8988T (cell line): ENCODE data around the gene ANKRD30A.
"Not testable (repeated sequence)": the region's sequence is repeated elsewhere in the genome, so short reads cannot be mapped to it uniquely, and the experiment has no call there.

Source experiments
- DNase-seq: peaks from one replicate; pipeline ENCODE4 v3.0.0; 2011

ANKRD30A gene, protein sequence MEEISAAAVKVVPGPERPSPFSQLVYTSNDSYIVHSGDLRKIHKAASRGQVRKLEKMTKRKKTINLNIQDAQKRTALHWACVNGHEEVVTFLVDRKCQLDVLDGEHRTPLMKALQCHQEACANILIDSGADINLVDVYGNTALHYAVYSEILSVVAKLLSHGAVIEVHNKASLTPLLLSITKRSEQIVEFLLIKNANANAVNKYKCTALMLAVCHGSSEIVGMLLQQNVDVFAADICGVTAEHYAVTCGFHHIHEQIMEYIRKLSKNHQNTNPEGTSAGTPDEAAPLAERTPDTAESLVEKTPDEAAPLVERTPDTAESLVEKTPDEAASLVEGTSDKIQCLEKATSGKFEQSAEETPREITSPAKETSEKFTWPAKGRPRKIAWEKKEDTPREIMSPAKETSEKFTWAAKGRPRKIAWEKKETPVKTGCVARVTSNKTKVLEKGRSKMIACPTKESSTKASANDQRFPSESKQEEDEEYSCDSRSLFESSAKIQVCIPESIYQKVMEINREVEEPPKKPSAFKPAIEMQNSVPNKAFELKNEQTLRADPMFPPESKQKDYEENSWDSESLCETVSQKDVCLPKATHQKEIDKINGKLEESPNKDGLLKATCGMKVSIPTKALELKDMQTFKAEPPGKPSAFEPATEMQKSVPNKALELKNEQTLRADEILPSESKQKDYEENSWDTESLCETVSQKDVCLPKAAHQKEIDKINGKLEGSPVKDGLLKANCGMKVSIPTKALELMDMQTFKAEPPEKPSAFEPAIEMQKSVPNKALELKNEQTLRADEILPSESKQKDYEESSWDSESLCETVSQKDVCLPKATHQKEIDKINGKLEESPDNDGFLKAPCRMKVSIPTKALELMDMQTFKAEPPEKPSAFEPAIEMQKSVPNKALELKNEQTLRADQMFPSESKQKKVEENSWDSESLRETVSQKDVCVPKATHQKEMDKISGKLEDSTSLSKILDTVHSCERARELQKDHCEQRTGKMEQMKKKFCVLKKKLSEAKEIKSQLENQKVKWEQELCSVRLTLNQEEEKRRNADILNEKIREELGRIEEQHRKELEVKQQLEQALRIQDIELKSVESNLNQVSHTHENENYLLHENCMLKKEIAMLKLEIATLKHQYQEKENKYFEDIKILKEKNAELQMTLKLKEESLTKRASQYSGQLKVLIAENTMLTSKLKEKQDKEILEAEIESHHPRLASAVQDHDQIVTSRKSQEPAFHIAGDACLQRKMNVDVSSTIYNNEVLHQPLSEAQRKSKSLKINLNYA (N-terminal part only)

DNA sequence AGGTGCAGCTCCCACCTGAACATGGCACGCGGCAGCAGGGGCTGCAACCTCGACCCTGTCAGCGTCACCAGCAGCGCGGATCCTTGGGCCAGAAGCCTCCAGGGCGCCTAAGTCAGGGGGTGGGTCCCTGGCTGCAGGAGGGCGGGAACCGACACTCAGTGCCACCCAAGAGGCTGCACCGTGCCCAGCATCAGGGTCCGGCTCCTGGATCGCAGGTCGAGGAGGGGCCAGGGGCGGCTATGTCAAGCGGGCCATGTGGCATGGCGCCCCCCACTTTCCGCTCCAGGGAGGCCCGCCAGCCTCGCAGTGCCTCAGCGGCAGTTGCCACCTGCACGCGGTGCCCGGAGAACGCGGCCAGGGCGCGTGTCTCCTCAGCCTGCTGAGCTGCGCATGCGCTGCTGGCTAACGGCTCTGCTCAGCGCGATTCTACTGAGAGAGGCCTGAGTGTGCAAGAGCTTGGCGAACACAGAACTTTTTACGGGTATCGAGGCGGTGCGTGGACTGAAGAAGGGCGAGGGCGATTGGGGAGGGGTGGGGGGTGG, at the start of gene ANKRD30A:
Gene ANKRD30A (plus strand): TSS at position 408 of the 542 bp plus-strand sequence. CDS start 190 bp downstream, outside the sequence.
- DNase-seq, result no peak

DNA sequence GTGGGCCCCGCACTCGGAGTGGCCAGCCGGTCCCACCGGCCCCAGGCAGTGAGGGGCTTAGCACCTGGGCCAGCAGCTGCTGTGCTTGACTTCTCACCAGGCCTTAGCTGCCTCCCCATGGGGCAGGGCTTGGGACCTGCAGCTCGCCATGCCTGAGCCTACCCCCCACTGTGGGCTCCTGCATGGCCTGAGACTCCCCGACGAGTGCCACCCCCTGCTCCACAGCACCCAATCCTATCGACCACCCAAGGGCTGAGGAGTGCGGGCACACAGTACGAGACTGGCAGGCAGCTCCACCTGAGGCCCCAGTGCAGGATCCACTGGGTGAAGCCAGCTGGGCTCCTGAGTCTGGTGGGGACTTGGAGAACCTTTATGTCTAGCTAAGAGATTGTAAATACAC, 49.3 kb upstream of the ANKRD30A start:
- DNase-seq, result not testable (repeated sequence)

DNA sequence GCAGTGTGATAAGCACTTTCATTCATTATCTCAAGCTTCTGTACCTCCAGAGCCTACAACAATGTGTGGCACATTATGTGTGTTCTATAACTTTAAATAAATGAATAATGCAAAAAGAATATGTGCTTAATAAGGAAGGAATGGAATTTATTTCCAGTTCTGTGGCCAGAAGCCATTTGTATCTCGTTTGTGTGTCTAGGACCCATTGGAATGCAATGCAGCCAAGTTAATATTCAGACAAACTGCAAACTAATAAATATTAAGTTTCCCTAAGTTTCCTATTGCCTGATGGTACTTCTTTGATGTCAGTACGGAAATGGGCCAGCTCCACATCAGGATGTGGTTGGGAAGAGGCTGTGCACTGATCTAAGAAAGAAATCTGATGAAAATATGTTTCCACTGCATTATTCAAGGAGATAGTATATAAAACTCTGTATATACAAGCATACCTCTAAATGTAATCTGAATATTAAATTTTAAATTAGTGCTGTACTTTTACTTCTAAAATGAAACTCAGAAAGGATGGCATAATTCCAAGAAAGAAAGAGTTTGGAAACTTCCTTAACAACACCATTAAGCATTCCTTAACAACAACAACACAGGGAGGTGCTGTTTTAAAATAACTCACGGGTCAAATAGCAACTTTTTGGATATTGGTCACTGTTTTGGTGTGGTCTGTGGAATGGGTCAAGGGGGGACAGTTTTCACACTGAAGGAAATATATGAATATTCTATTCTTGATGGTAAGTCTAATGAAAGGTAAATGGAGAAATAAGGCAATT, 29.4 kb upstream of the ANKRD30A start:
- DNase-seq, result no peak

DNA sequence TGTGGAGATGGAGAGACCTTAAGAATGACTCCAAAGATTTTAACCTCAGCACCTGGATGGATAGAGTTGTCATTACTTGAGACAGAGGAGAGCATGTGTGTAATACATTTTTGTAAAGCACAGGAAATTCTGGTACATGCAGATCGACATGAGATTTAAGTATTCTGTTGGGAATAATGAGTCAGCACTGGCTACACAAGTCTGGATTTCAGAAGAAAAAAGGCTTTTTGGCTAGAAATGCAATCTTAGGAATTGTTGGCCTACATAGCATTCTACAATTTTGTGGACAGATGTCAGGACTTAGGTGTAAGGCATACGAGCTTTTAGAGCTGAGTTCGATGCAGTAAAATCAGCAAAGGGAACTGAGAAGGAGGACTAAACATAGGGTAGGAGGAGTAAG, 24.1 kb upstream of the ANKRD30A start:
- DNase-seq, result no peak

DNA sequence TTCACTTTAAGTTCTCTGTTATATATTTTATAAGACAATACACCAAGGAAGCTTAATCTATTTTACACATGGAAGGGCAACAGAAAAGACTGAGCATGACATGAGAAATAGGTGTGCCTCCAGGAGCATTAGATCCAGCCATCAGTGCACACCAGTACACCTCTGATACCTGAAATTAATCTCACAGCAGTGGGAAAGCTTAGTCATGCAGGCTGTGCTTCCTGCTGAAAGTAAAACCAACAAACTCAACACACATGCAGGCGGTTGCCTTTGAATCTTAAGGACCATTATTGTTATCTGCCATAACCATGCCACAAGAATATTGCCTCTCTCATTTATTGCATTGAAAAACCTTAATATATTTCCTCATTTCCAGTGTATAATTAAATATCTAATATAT, 16.4 kb upstream of the ANKRD30A start:
- no peak for DNase-seq

DNA sequence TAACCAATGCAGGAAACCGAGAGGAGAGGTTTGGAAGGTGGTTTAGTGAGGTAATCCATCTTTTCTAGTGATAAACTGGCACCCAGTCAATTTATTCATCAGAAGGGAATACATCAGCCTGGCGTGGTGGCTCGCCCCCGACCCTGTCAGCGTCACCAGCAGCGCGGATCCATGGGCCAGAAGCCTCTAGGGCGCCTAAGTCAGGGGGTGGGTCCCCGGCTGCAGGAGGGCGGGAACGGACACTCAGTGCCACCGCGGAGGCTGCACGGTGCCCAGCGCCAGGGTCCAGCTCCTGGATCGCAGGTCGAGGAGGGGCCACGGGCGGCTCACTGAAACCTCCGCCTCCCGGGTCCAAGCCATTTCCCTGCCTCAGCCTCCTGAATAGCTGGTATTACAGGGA, 866 bp upstream of the ANKRD30A start:
- DNase-seq, result no peak

DNA sequence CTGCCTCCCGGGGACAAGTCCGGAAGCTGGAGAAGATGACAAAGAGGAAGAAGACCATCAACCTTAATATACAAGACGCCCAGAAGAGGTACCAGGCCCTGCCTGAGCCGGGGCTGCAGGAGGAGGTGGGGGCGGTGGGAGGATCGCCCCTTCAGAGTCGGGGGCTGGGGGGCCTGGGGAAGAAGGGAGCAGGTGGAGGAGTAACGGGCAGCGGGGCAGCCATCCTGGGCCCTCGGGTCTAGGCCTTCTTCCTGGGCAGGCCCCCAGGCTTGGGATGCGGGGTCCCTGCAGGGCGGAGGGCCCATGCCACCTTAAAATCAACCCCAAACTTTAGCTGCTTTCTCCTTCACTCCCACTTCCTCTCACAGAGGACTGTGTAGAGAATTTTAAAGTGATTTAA, 523 bp downstream of the ANKRD30A start:
- no peak for DNase-seq

DNA sequence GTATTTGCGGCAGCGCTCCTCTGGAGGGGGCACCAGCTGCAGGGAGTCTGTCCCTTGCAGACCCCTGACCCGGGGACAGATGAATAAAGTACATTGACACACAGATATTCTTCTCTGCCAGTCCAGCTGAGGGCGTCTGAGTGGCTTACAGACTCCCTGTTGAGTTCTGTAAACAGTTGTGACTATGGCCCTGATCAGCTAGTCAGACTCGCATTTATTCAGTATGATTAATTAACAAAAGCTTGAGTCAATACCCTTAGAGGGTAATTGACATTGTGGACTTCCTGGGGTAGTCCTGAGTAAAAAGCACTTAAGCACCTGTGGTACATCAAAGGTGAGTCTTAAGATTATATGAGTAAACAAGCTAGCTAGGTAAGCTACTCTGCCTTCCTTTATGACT, 21.0 kb downstream of the ANKRD30A start:
- DNase-seq, result no peak

DNA sequence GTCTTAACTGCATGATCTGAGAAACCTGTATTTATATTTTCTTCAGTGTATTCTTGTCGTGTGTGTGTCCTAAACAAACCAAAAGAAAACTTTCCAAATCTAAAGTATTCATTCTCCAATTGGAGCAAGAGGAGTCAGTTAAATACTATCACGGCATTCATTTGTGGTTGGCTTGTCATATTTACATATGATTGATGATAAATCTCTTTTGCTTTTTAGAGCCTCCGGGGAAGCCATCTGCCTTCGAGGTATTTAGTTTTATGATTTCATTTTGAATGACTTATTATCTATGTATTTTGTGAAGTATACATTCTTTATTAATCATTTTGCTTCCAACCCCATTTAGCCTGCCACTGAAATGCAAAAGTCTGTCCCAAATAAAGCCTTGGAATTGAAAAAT, 37.0 kb downstream of the ANKRD30A start:
- DNase-seq, result not testable (repeated sequence)

DNA sequence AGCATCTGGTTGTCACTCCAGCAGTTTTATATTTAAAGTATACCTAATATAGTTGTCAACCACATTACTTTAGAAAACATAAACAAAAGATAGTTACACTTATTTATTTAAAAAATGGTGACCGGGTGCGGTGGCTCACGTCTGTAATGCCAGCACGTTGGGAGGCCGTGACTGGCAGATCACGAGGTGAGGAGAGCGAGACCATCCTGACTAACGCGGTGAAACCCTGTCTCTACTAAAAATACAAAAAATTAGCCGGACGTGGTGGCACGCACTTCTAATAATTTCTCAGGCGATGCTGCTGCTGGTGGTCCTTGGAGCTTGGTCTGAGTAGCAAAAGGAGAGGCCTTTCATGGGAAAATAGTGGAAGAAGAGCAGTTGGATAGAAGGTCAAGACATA, 46.5 kb downstream of the ANKRD30A start:
- DNase-seq, result not testable (repeated sequence)

DNA sequence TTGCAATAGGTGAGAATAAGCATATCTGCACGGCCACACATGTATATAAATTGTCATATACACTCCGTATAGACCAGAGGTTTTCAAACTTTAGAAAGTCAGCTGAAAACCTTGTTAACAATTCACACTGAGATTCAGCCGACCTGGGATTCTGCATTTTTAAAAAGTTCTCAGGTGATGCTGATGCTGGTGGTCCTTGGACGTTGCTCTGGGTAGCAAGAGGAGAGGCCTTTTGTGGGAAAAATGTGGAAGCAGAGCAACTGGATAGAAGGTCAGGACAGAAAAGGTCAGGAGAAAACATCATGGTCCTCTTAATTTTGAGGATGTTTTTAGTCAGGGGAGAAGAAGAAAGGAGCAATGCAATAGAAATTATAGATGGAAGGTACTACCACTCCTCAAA, 52.9 kb downstream of the ANKRD30A start:
- not testable (repeated sequence) for DNase-seq

DNA sequence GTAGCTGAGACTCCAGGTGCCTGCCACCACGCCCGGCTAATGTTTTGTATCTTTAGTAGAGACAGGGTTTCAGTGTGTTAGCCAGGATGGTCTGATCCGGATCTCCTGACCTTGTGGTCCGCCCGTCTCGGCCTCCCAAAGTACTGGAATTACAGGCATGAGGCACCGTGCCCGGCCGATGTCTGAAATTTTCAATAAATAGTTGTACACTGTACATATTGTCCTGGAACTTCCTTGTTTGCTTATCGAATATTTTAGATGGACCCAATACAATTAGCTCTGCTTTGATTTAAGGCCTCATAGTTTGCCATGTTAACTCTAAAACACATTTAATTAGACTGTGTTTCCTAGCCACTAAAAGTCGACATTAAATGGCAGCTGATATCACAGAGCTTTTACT, 57.3 kb downstream of the ANKRD30A start:
- not testable (repeated sequence) for DNase-seq

DNA sequence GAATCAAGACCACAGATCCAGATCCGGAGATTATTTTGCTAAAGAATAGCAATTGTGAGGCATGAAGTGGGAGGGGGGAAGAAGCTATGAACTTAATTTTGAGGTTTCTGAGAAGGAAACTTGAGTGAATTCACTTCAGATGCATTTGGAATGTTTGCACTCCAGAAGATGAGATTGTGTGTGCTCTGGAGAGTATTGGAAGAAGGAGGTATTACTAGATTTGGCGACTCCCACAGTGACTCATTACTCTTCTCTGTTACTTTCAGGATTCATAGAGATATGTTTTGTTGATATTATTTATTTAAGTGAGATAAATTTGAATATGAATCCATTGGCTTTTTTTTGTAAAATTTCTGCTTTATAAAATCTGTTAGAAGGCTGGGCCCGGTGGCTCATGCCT, 80.7 kb downstream of the ANKRD30A start:
- DNase-seq, result no peak

DNA sequence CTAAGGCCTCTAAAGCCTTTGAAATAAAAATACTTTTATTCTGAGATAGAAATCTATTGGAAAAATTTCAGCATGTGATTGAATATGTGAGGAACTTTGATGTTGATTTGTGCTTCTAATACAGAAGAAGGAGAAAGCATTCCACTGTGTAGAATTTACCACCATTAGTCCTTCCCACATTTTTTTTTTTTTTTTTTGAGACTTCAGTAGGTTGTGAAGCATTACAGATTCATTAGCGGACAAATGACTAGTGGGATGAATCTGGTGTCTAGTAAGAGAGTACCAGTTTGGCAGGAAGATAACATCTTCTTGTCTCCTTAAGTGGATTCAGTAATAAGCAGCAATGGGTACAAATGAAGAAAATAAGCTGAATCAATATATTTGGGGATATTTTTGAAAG, 95.5 kb downstream of the ANKRD30A start:
- DNase-seq, result no peak

DNA sequence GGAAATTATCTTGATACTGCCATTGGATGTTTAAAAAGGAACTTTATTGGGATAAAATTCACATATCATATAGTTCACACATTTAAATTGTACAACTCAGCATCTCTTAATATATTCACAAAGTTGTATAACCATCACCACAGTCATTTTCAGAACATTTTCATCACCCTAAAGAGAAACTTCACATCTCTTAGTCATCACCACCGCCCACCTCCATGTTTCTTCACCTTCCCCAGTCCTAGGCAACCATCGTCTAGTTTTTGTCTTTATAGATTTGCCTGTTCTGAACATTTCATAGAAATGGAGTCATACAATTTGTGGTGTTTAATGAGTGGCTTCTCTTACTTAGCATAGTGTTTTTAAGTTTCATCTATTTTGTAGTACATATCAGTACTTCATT, 96.6 kb downstream of the ANKRD30A start:
- no peak for DNase-seq

DNA sequence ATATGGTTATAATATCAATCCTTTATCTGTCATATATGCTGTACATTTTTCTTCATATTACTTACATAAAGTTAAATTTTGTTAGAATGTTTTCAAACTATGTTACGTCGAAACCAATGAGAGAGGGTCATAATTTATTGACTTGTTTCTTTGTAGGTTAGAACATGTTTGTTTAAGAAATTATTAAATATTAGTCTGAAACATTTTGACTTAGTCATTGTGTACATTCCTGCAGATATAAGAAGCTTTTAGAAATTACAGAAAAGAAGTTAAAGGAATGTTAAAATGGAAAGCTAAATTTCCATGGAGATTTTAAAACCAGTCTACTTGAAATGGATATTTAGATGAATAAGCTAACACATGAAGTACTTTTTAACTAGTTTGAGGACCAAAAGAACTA, 99.8 kb downstream of the ANKRD30A start:
- DNase-seq, result no peak

DNA sequence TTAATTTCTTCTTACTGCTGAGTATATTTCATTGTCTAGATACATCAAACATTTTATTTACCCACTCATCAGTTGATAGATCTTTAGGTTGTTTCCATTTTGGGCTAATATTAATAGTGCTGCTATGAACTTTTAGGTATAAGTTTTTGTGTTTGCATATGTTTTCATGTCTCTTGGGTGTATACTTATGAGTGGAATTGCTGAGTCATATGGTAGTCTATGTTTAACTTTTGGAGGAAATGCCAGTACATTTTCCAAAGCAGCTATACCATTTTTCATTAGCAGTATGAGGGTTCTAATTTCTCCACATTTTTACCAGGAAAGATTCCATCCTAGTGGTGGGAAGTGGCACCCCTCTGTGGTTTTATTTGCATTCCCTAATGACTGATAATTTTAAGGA, 101.1 kb downstream of the ANKRD30A start:
- DNase-seq, result no peak

DNA sequence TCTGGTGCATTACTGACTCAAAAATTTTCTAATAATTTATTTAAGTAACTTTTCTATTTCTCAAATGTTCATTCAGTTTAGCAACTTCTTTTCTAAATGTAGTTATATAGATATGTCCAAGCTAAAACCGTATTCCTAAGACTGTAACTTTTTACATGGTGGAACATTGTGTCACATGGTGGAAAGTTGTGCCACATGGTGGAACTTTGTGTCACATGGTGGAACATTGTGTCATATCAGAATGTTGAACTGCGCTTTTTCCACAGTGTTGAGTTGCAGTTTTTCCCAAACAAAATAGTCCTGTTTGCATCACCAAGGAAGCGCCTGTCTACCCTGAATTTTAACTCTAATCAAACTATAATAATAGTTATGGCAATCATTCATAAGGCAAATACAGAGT, 109.3 kb downstream of the ANKRD30A start:
- no peak for DNase-seq

DNA sequence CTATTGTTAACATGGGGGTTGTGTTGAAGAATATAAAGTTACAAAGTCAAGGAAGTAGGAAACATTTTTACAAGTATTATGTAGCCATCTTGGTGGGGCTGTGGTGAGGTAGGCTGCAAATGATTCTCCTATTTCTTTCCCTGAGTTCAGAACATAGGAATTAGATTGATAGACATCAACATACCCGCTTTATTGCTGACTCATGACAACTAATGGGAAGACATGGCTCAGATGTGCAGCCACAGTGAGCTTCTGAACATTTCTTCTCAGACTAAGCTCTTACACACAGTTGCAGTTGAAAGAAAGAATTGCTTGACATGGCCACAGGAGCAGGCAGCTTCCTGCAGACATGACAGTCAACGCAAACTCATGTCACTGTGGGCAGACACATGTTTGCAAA, 110.7 kb downstream of the ANKRD30A start:
- no peak for DNase-seq

DNA sequence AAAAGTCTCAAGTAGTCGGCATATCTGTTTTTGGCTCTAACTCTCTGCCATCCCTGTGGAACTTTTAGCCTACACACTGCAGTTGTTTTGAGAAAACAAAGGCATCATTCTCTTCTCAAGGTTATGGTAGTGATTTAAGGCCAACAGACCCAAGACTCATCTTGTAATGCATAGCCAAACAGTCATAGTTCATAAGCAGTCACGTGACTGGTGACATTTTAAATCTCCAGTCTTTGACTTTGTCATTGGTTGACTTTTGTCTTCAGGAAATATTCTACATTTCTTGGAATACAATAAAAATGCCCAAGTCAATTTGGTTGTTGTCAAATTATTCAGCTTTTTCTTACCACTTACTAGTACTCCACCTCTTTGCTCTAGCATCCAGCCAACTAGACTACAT, 114.8 kb downstream of the ANKRD30A start:
- no peak for DNase-seq

DNA sequence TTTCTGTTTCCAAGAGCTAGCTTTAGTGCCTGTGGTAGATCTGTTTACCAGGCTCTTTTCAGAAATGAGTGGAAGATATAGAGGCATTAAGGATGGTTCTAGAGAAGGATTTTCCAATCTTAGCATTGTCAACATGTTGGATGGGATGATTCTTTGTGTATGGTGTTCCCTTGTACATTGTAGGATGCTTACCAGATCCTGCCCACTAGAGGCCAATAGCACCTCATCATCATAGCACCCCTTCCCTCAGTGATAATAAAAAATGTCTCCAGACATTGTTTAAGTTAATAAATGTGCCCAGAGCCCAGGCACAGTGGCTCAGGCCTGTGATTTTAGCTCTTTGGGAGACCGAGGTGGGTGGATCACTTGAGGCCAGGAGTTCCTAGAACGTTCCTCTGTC, 121.2 kb downstream of the ANKRD30A start:
- no peak for DNase-seq

DNA sequence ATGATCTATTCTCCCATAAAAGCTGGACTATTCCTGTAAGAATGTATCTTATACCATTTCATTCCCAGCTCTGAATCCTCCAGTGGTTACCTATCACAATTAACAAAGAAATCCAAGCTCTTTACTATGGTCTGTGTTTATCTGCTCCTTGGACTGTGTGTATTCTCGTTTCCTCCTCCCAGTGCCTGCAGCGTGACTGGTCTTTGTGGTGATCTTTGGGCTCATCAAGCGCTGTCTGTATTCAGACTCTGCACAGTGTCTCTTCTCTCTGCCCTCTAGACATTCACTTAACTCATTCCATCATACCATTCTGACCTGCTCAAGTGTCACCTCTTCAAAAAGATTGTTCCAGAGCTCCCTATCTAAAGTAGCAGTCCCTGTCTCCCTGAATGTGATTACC, 130.4 kb downstream of the ANKRD30A start:
- not testable (repeated sequence) for DNase-seq
